Tibial nerve (tissue), 4 donors: ENCODE measurements around the gene KMT2E. TPM values are rescaled to one million over a fixed set of nuclear protein-coding genes. Genes with fewer than 3 reads are reported as not detected.

Experiments used
- DNase-seq, 2 donors: peaks; one replicate each; pipeline ENCODE4 v3.0.0-alpha.2; 2019; ENCODE audit warnings: low spot score in 2 of 2
- H3K27ac ChIP-seq, 4 donors: fragments of 200-600 bp; sonication (generic) in 3 of 4; one replicate each; pipeline ENCODE4 v1.5.1; 2017 to 2019; ENCODE audit warnings: mild to moderate bottlenecking in 1 of 4
- H3K27me3 ChIP-seq, 2 donors: fragments of 200-600 bp; sonication (generic) in 1 of 2; one replicate each; pipeline versions ENCODE4 v1.5.1 to v1.6.0; 2017 to 2019
- H3K36me3 ChIP-seq, 3 donors: fragments of 200-600 bp; sonication (generic); one replicate each; pipeline ENCODE4 v1.5.1; 2018 to 2019
- H3K4me1 ChIP-seq, 4 donors: fragments of 200-600 bp; sonication (generic) in 3 of 4; one replicate each; pipeline ENCODE4 v1.5.1; 2017 to 2019
- H3K4me3 ChIP-seq, 4 donors: fragments of 200-600 bp; sonication (generic) in 3 of 4; one replicate each; pipeline ENCODE4 v1.5.1; 2017 to 2019; ENCODE audit warnings: mild to moderate bottlenecking in 1 of 4, moderate library complexity in 1 of 4
- H3K9me3 ChIP-seq, 4 donors: fragments of 200-600 bp; sonication (generic) in 3 of 4; one replicate each; pipeline ENCODE4 v1.5.1; 2017 to 2019
- CTCF ChIP-seq, 5 experiments: fragments of 200-600 bp in 3 of 5; fragments of 450-650 bp in 2 of 5; sonication (generic) in 3 of 5; IDR thresholded peaks; one replicate each; pipeline ENCODE4 v1.5.1; 2016 to 2019; ENCODE audit warnings: antibody characterized with exemption in 5 of 5, mild to moderate bottlenecking in 3 of 5, moderate library complexity in 2 of 5
- EP300 ChIP-seq, 2 donors: sonication (generic); formaldehyde crosslinking; IDR thresholded peaks; one replicate each; pipeline ENCODE4 v1.6.1; 2017; ENCODE audit warnings: antibody characterized with exemption in 2 of 2, mild to moderate bottlenecking in 1 of 2
- POLR2A ChIP-seq, 2 donors: fragments of 450-650 bp; IDR thresholded peaks; one replicate each; pipeline ENCODE4 v1.6.1; 2017; ENCODE audit warnings: antibody characterized with exemption in 2 of 2, mild to moderate bottlenecking in 2 of 2, moderate library complexity in 2 of 2
- WGBS, 2 donors: methylation state at CpG; one replicate each; pipeline ENCODE4 v1.1.5; 2018; 5-methylcytosine and 5-hydroxymethylcytosine counted together
- total RNA-seq, 4 donors: library from RNA; depleted of rRNA; stranded (reverse); fragments of >200 nt; gene quantifications; one replicate each; pipeline ENCODE4 v1.1.0, GENCODE V29; 2016

The KMT2E gene
- total RNA-seq, 4 donors from 2014 or later = 91.4 to 141 (median 132) TPM

DNA sequence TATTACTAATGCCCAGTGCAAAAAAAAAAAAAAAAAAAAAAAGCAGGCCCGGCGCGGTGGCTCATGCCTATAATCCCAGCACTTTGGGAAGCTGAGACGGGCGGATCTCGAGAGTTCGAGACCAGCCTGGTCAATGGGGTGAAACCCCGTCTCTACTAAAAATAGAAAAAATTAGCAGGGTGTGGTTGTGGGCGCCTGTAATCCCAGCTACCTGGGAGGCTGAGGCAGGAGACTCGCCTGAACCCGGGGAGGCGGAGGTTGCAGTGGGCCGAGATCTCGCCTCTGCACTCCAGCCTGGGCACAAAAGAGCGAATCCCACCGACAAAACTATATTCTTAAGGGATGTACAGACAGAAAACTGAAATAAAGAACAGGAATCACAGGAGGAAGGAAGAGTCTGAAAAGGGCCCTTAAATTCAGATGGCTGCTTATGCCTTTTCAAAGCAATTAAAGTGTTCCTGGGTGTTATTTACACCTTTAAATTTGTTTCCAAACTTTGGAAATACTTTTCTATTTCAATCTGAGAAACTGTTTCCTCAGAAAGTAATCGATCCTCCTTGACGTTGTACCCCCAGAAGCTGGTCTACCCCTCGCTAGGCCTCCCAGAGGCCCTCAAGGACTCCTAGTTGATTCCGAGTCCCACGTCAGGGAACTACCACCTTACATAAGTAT lies 2.0 kb upstream of the KMT2E start:
- peaks cover 0 to 41% (median 22%) of the 10 kb centered on the region in 4 donors for H3K4me1 ChIP-seq
- 0 to 1% methylated on average over 21 of the region's 21 CpGs for WGBS, 2 donors

DNA sequence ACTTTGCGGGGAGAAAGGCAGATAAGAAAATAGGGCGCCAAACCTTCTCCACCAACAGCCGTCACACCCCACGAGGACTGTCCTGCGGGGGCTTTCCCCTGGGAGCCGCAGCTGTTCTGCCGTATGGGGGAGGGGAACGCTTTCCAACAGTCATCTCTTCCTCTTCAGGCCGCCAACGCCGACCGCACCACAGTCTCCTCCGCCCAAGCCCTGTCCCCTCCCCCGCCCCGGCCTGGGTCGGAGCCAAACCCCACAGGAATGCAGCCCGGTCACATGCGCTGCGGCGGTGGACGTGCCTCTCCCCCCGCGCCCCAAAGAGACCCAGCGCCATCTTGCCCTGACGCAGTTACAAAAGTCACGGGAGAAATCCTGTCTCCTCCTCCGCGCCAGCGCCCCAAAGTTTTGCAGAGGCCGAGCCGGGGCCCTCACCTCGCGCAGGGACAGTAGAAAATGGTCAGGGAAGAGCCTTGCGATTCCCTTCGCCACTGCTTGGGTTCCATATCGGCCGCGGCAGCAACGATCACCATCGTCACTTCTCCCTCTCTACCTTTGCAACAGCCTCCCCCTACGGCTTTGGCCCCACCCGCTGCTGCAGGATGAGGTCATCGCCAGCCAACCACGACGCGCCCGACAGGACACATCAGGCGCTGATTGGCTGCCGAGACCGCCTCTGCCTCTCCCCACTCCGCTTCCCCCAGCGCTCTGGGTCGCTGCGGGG lies 1.3 kb upstream of the KMT2E start:
- no peak for TF ChIP-seq CTCF (IDR thresholded peaks at IDR 0.05)
- TF ChIP-seq POLR2A (IDR thresholded peaks at IDR 0.05) = peak; percentile 68 to 91
- TF ChIP-seq EP300 (IDR thresholded peaks at IDR 0.05) = peak; percentile 85 to 99
- Histone ChIP-seq H3K36me3 (no peaks in the 10 kb centered on the region), H3K4me3 (peak overlapping the region; percentile 80 to 98 (median 87)), H3K27me3 (no peaks in the 10 kb centered on the region), H3K9me3 (no peaks in the 10 kb centered on the region), H3K4me1 (peaks cover 0 to 41% (median 17%) of the 10 kb centered on the region in 4 donors), H3K27ac (peak overlapping the region; percentile 99 to 100 (median 100))
- WGBS, 2 donors = 0 to 1% methylated on average over 51 to 53 of the region's 54 CpGs
- DNase-seq = peak; percentile 99 to 100

More for the DNA sequence above, 2.0 kb upstream of the KMT2E start:
- H3K27ac ChIP-seq = peak overlapping the region; percentile 99 to 100 (median 100)
- H3K36me3 ChIP-seq = no peaks in the 10 kb centered on the region
- DNase-seq = no peak
- no peak for TF ChIP-seq CTCF (IDR thresholded peaks at IDR 0.05)
- TF ChIP-seq POLR2A (IDR thresholded peaks at IDR 0.05) = no peak
- peak in 1 of 2 donors; percentile 11 for TF ChIP-seq EP300 (IDR thresholded peaks at IDR 0.05)
- H3K9me3 ChIP-seq = no peaks in the 10 kb centered on the region
- no peaks in the 10 kb centered on the region for H3K27me3 ChIP-seq
- peak overlapping the region; percentile 80 to 98 (median 87) for H3K4me3 ChIP-seq

GRCh38 chr7:105013221-105013815 lies 687 bp upstream of the KMT2E start:
- TF ChIP-seq EP300 (IDR thresholded peaks at IDR 0.05) (peak; percentile 22 to 87), POLR2A (IDR thresholded peaks at IDR 0.05) (peak; percentile 46 to 92), CTCF (IDR thresholded peaks at IDR 0.05) (peak; percentile 46 to 87 (median 56))
- Histone ChIP-seq H3K27ac (peak overlapping the region; percentile 99 to 100 (median 100)), H3K36me3 (no peaks in the 10 kb centered on the region), H3K4me1 (peaks cover 0 to 41% (median 16%) of the 10 kb centered on the region in 4 donors), H3K4me3 (peak overlapping the region; percentile 80 to 98 (median 87)), H3K9me3 (no peaks in the 10 kb centered on the region), H3K27me3 (no peaks in the 10 kb centered on the region)
- peak; percentile 88 to 91 for DNase-seq
- 0 to 1% methylated on average over 37 to 39 of the region's 39 CpGs for WGBS, 2 donors

DNA sequence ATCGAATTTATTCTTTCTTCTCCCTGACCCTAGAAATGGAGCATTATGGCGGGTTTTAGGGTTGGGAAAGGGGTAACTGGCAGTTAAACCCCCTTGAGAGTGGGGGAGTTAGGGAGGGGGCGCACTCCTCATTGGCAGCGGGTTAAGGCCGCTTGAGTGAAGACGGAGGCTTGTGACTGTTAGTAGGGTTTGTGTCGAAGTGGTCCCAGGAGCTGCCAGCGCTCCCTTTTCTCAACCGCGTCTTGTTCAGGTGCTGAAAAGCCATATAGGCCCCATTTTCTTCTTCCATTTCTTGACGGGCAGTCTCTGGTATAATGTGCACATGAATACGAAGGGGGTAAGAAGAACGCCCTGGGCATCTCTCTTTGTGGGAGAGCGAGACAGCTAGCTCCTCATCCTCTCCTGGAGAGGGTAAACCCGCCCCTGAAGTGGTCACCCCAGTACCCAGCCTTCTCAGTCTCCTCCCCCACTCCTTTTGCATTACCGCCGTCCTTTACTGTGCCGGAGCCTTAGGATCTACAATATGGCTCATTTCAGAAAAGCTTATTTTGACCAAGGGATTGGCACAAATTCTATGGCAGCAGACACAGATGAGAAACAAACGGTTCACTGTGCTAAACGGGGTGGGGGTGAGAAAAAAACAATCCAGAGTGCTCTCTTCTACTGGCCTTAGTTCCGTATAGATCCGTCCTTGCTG lies 836 bp downstream of the KMT2E start:
- H3K27me3 ChIP-seq = no peaks in the 10 kb centered on the region
- H3K4me1 ChIP-seq = peaks cover 0 to 42% (median 16%) of the 10 kb centered on the region in 4 donors
- peak; percentile 35 to 71 for DNase-seq
- no peaks in the 10 kb centered on the region for H3K36me3 ChIP-seq
- WGBS, 2 donors = 0% methylated on average over 19 to 22 of the region's 22 CpGs
- TF ChIP-seq EP300 (IDR thresholded peaks at IDR 0.05) (peak in 1 of 2 donors; percentile 86), CTCF (IDR thresholded peaks at IDR 0.05) (no peak), POLR2A (IDR thresholded peaks at IDR 0.05) (peak; percentile 59 to 75)
- H3K4me3 ChIP-seq = peak overlapping the region; percentile 80 to 98 (median 87)
- H3K27ac ChIP-seq = peak overlapping the region; percentile 99 to 100 (median 100)
- H3K9me3 ChIP-seq = no peaks in the 10 kb centered on the region
